K562 (cell line): ENCODE results near the gene CAMK2D. TPM values are rescaled to one million over a fixed set of nuclear protein-coding genes. Genes with fewer than 3 reads are reported as not detected.

Experiments used
- ATAC-seq: fragments of 200-7000 bp; cut with Tn5 transposase; 3 replicates; pipeline ENCODE4 v1.9.1; 2020; ENCODE audit warnings: moderate library complexity
- BruUV-seq: library from RNA; stranded (reverse); fragments of 400-500 nt; replicated peaks from 2 replicates; lab custom pipeline; 2021; lab: Mats Ljungman, UMichigan
- CTCF ChIA-PET: fragments of 300-600 bp; formaldehyde crosslinking; extraction: SDS; loops from one replicate; lab custom pipeline; 2021; ENCODE audit warnings: low intra/inter-chr PET ratio; lab: Yijun Ruan, JAX
- POLR2A ChIA-PET: fragments of 300-600, 350-650 bp; sonication (Branson Sonifier 250); formaldehyde crosslinking; extraction: SDS; loops from one replicate; lab custom pipeline; 2021; ENCODE audit warnings: antibody characterized with exemption, inconsistent platforms; lab: Yijun Ruan, JAX
- DNase-seq, 4 experiments: peaks; one replicate each; pipeline versions ENCODE4 v3.0.0 to v3.0.0-alpha.2; 2011 to 2018; ENCODE audit warnings: low spot score in 3 of 4, mixed read lengths in 3 of 4; ENCODE audit errors: extremely low read depth in 1 of 4
- FAIRE-seq: peaks from 2 replicates; lab custom pipeline; 2011; peaks lifted over from hg19 to GRCh38; lab: Jason Lieb, UNC
- H2AFZ ChIP-seq: 2 replicates; pipeline ENCODE4 v1.6.0; 2011; ENCODE audit warnings: low read depth, low read length, control low read depth, inconsistent platforms
- H3K27ac ChIP-seq: fragments of 200-600 bp; 3 replicates; pipeline ENCODE4 v1.8.0; 2011; ENCODE audit warnings: low read depth, mild to moderate bottlenecking, control low read depth, inconsistent platforms, low read length, moderate library complexity, mixed read lengths; ENCODE audit errors: extremely low read depth
- H3K27me3 ChIP-seq, 2 experiments: fragments of 300-600 bp in 1 of 2; 2 replicates in 1 of 2; 3 replicates in 1 of 2; pipeline versions ENCODE4 v1.6.0 to v1.8.0; 2011; ENCODE audit warnings: inconsistent platforms in 2 of 2, low read length in 2 of 2, mild to moderate bottlenecking in 1 of 2, mixed read lengths in 1 of 2, moderate library complexity in 1 of 2; ENCODE audit not compliant: control insufficient read depth in 2 of 2, insufficient read depth in 2 of 2
- H3K36me3 ChIP-seq: fragments of 300-600 bp; 3 replicates; pipeline ENCODE4 v1.8.0; 2011; ENCODE audit warnings: mild to moderate bottlenecking, low read length, inconsistent platforms; ENCODE audit not compliant: control insufficient read depth, insufficient read depth
- H3K4me1 ChIP-seq, 2 experiments: fragments of 200-600 bp in 1 of 2; replicated peaks in 1 of 2; 2 replicates in 1 of 2; 3 replicates in 1 of 2; pipeline versions ENCODE4 v1.5.1 to v1.8.0; 2011; ENCODE audit warnings: inconsistent platforms in 2 of 2, low read length in 2 of 2, mild to moderate bottlenecking in 1 of 2, mixed read lengths in 1 of 2, moderate library complexity in 1 of 2; ENCODE audit not compliant: control insufficient read depth in 2 of 2, insufficient read depth in 2 of 2
- H3K4me2 ChIP-seq: 2 replicates; pipeline ENCODE4 v1.6.1; 2011; ENCODE audit warnings: low read length, control low read depth, inconsistent platforms, mixed read lengths; ENCODE audit not compliant: insufficient read depth
- H3K4me3 ChIP-seq: fragments of 200-600 bp; sonication (generic), shearing (Covaris generic); 2 replicates; pipeline ENCODE4 v1.5.1; 2016; ENCODE audit warnings: control low read depth, inconsistent platforms
- H3K79me2 ChIP-seq: fragments of 200-600 bp; 3 replicates; pipeline ENCODE4 v1.8.0; 2011; ENCODE audit warnings: low read length, inconsistent platforms; ENCODE audit not compliant: control insufficient read depth, insufficient read depth
- H3K9ac ChIP-seq, 2 experiments: 2 replicates each; pipeline versions ENCODE4 v1.6.0 to v1.6.1; 2011; ENCODE audit warnings: low read depth in 2 of 2, low read length in 2 of 2, control low read depth in 1 of 2, inconsistent platforms in 1 of 2, mild to moderate bottlenecking in 1 of 2, mixed read lengths in 1 of 2; ENCODE audit not compliant: insufficient read depth in 1 of 2
- H3K9me1 ChIP-seq: one replicate; pipeline ENCODE4 v1.6.0; 2011; ENCODE audit warnings: inconsistent platforms, mild to moderate bottlenecking, low read length, moderate library complexity; ENCODE audit not compliant: control insufficient read depth, insufficient read depth
- H3K9me3 ChIP-seq: replicated peaks from 2 replicates; pipeline ENCODE4 v1.5.1; 2011; ENCODE audit warnings: low read depth, low read length, inconsistent platforms; ENCODE audit not compliant: control insufficient read depth, insufficient read depth
- H4K20me1 ChIP-seq: replicated peaks from 2 replicates; pipeline ENCODE4 v1.6.1; 2011; ENCODE audit warnings: low read length, inconsistent platforms, mixed read lengths; ENCODE audit not compliant: control insufficient read depth, insufficient read depth
- CHD4 ChIP-seq: fragments of 200-600 bp; sonication (generic); IDR thresholded peaks from 3 replicates; pipeline ENCODE4 v1.6.1; 2012; ENCODE audit warnings: low read depth, mild to moderate bottlenecking, mixed read lengths, low read length, inconsistent platforms; ENCODE audit not compliant: insufficient read depth, insufficient replicate concordance, poor library complexity, severe bottlenecking
- E2F4 ChIP-seq: sonication (generic); formaldehyde crosslinking; IDR thresholded peaks from 2 replicates; pipeline ENCODE4 v1.8.0; 2022; ENCODE audit warnings: mild to moderate bottlenecking, low read depth, missing genetic modification reagents
- EHMT2 ChIP-seq: fragments of 450-650 bp; IDR thresholded peaks from 2 replicates; pipeline ENCODE4 v1.6.1; 2018; ENCODE audit warnings: antibody characterized with exemption
- GABPA ChIP-seq: fragments of 200-800 bp; sonication (Bioruptor generic); conservative IDR thresholded peaks from 2 replicates; pipeline ENCODE4 v1.6.1; 2016; ENCODE audit warnings: low read depth, missing genetic modification characterization, missing compliant biosample characterization
- HNRNPL ChIP-seq: fragments of 200-400 bp; formaldehyde crosslinking; IDR thresholded peaks from 2 replicates; pipeline ENCODE4 v1.6.1; 2017; ENCODE audit warnings: low read depth, mild to moderate bottlenecking, low read length
- LCOR ChIP-seq: sonication (generic); formaldehyde crosslinking; IDR thresholded peaks from 2 replicates; pipeline ENCODE4 v1.8.0; 2022; ENCODE audit warnings: mild to moderate bottlenecking, missing genetic modification reagents
- XRCC5 ChIP-seq: fragments of 200-400 bp; formaldehyde crosslinking; IDR thresholded peaks from 2 replicates; pipeline ENCODE4 v1.6.1; 2017; ENCODE audit warnings: low read depth, mild to moderate bottlenecking, low read length
- ZKSCAN3 ChIP-seq: fragments of 250-450 bp; sonication (Bioruptor Pico); IDR thresholded peaks from 2 replicates; pipeline ENCODE4 v1.4.0; 2020
- ZNF239 ChIP-seq: fragments of 250-450 bp; sonication (Bioruptor Pico); IDR thresholded peaks from 2 replicates; pipeline ENCODE4 v1.4.0; 2020; ENCODE audit warnings: mild to moderate bottlenecking
- ZNF318 ChIP-seq, 2 experiments: fragments of 450-650 bp; IDR thresholded peaks; 2 replicates each; pipeline ENCODE4 v1.6.1; 2016; ENCODE audit warnings: mild to moderate bottlenecking in 2 of 2, borderline replicate concordance in 1 of 2, low read depth in 1 of 2, moderate library complexity in 1 of 2
- WGBS: fragments of 100-300 bp; shearing (Covaris generic); methylation state at CpG from one replicate; pipeline ENCODE4 v1.1.6; 2016; ENCODE audit warnings: low coverage, mixed read lengths; ENCODE audit not compliant: insufficient coverage; ENCODE audit errors: missing lambda C conversion rate; 5-methylcytosine and 5-hydroxymethylcytosine counted together
- in situ Hi-C: fragments of 300-500 bp; cut with MboI; formaldehyde crosslinking; loops from 4 replicates; pipeline ENCODE4 v1.15.0; 2018; ENCODE audit warnings: inconsistent platforms, mixed read lengths
- intact Hi-C: fragments of 100-400 bp; cut with micrococcal nuclease; formaldehyde crosslinking; loops from 2 replicates; pipeline ENCODE4 v1.14.2; 2022
- polyA plus RNA-seq, 8 experiments: library from polyadenylated mRNA; depleted of rRNA in 4 of 8; stranded (reverse) in 5 of 8; unstranded in 3 of 8; fragments of >200 nt; fragmentation: Nextera tagmentation in 2 of 8; fragmentation: Illumina TruSeq in 1 of 8; extraction: Ambion mirVana in 2 of 8; extraction: Trizol in 1 of 8; gene quantifications; 2 replicates each; pipeline versions ENCODE4 v1.2.1 to v1.2.3, GENCODE V29; 2011 to 2014; ENCODE audit warnings: inconsistent platforms in 1 of 8, missing spikeins in 1 of 8
- total RNA-seq, 7 experiments: library from RNA; depleted of rRNA in 6 of 7; stranded (reverse); fragments of >200 nt in 6 of 7; fragmentation: Illumina TruSeq in 2 of 7; extraction: Trizol in 2 of 7; gene quantifications; 2 replicates each; pipeline versions ENCODE4 v1.2.1 to v1.2.3, GENCODE V29; 2011 to 2021; ENCODE audit warnings: low replicate concordance in 1 of 7

The CAMK2D gene
- total and polyA plus RNA-seq, 9 of the 15 experiments (the other 6 are each of a cell fraction or from before 2014, with no cell fraction given): 0.01 to 0.33 (median 0.04) TPM; not detected in 2

- TF ChIP-seq E2F4 (CRISPR knock-in tag) (no peak), HNRNPL (no peak), LCOR (no peak), EHMT2 (no peak), CHD4 (no peak), GABPA (no peak)
These were observed 224.3 kb downstream of the CAMK2D start (continued) for GRCh38 chr4:113537203-113537602.

GRCh38 chr4:113534711-113535110 lies 226.8 kb downstream of the CAMK2D start:
- FAIRE-seq (no peak), DNase-seq (no peak), ATAC-seq (no peak)
- WGBS: 0% methylated on average over 1 of the region's 1 CpG
- ChIA-PET POLR2A (no interaction called here), CTCF (no interaction called here)
- no peak overlapping the region for H2AFZ ChIP-seq
- H3K27me3 ChIP-seq: no peaks in the 10 kb centered on the region
- no peak overlapping the region for H3K4me2 ChIP-seq
- H3K4me1 ChIP-seq: no peaks in the 10 kb centered on the region
- H3K9me1 ChIP-seq: no peaks in the 10 kb centered on the region
- H3K9me3 ChIP-seq: no peaks in the 10 kb centered on the region
- no peak overlapping the region for H3K27ac ChIP-seq
- in situ Hi-C loops (no loop called here), intact Hi-C loops (no loop called here)
- H3K36me3 ChIP-seq: no peaks in the 10 kb centered on the region
- H3K79me2 ChIP-seq: no peaks in the 10 kb centered on the region
- H4K20me1 ChIP-seq: no peaks in the 10 kb centered on the region
- BruUV-seq: no TSS peak
- no peak overlapping the region for H3K4me3 ChIP-seq
- H3K9ac ChIP-seq: no peak overlapping the region
- TF ChIP-seq XRCC5: no peak
- TF ChIP-seq ZNF239 (CRISPR knock-in tag): no peak
- no peak for TF ChIP-seq ZKSCAN3
- TF ChIP-seq ZNF318 (IDR thresholded peaks at IDR 0.05; ENCODE audit: borderline replicate concordance in 1 of 2, low read depth in 1 of 2): no peak
